ENCODE data around the gene RTN4RL1.

- TF ChIP-seq, protein P1, sequence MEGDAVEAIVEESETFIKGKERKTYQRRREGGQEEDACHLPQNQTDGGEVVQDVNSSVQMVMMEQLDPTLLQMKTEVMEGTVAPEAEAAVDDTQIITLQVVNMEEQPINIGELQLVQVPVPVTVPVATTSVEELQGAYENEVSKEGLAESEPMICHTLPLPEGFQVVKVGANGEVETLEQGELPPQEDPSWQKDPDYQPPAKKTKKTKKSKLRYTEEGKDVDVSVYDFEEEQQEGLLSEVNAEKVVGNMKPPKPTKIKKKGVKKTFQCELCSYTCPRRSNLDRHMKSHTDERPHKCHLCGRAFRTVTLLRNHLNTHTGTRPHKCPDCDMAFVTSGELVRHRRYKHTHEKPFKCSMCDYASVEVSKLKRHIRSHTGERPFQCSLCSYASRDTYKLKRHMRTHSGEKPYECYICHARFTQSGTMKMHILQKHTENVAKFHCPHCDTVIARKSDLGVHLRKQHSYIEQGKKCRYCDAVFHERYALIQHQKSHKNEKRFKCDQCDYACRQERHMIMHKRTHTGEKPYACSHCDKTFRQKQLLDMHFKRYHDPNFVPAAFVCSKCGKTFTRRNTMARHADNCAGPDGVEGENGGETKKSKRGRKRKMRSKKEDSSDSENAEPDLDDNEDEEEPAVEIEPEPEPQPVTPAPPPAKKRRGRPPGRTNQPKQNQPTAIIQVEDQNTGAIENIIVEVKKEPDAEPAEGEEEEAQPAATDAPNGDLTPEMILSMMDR (conservative IDR thresholded peaks at IDR 0.05; ENCODE audit: low read depth, low read length), result no peak
- TF ChIP-seq RAD21 (IDR thresholded peaks at IDR 0.05; ENCODE audit: low read length) (no peak), BHLHE40 (IDR thresholded peaks at IDR 0.05; ENCODE audit: low read depth, low read length) (no peak), POLR2A (IDR thresholded peaks at IDR 0.05; ENCODE audit: low read depth, low read length) (no peak)
Observed at GRCh38 chr17:1948517-1948825, 76.7 kb downstream of the RTN4RL1 start.
